DMS 273 (cell line): ENCODE measurements around the gene NCAM2.

Source experiments
- DNase-seq: peaks from one replicate; lab custom pipeline; 2025; ENCODE audit not compliant: unreplicated experiment; lab: John Stamatoyannopoulos, UW

Gene NCAM2

DNA sequence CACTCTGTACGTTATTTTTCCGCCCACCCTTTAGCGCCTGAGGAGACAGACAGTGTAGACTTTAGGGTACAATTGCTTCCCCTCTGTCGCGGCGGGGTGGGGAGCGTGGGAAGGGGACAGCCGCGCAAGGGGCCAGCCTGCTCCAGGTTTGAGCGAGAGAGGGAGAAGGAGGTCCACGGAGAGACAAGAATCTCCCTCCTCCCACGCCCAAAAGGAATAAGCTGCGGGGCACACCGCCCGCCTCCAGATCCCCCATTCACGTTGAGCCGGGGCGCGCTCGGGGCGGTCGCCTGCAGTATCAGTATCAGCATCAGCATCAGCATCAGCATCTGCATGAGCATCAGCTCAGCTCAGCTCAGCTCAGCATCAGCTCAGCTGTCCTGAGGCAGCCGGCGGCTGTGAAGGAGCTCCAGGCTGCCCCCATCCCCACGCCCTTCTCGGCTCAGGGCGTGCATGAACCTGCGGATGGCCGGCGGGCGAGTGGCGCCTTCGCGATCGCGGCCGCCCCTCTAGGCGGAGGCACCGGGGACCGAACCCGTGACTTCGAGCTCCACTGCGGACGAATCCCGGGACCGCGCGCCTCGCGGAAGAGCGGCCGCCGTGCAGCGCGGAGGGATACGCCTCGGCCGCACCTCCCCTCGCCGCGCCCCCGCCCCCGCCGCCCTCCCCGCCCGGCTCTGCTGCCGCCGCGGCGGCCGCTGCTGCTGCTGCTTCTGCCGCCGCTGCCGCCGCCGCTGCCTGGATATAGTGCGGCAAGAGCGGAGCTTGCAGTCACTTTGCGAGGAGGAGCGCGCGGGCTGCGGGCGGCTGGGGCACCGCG, at the start of gene NCAM2:
Gene NCAM2 (plus strand): TSS at position 774 of the 820 bp plus-strand sequence.
- peak; percentile 85 for DNase-seq

DNA sequence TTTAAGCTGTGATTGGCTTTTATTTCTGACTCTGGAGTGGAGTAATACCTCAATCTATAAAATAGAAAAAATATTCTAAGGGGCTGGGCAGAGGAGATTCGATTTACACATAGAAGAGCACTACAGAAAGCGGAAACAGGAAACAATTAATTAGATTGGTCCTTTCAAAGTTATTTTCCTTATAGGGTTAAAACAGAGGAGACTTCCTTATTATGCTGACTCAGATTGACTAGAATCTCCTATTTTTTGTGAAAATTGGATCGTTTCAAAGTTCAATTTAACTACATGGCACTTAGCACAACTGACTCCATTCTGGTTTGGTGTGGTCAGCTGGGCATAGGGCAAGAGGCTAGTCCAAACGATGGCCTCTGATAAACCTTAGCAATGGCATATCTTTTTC, 48.3 kb upstream of the NCAM2 start:
- DNase-seq, result no peak

DNA sequence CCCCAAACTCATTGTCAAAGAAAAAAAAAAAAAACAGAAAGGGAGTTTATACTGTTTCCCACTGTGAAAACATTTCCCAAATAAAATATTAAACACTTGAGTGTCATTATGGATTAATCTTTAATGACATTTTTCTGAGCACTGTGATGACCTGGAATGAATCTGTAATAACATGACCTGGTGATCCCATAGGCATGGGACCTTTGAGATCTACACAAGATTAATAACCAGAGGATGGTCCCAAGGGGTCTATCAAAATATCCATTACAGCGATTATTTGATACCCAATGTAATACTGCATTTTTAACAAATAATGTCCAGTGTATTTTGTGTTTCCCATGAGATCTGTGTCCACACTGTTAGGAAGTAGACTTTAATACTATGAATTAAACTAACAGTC, 32.4 kb upstream of the NCAM2 start:
- DNase-seq, result no peak

DNA sequence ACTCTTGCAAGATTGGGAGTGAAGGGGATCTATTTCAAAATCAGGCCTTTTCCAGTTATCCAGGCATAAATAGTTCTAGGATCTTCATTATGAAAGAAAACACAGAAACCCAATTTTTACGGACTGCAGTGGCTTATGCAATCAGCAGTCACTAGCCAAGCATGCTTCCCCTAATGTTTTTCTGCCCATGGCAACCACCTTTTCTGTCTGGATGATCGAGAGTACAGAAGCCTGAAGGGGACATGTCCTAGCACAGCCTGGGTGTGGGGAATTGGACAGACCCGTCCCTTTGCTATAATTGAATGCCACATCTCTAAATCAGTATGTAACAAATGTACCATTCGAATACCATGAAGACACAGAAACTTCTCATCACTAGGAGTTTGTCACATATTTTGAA, 29.8 kb upstream of the NCAM2 start:
- DNase-seq, result no peak

DNA sequence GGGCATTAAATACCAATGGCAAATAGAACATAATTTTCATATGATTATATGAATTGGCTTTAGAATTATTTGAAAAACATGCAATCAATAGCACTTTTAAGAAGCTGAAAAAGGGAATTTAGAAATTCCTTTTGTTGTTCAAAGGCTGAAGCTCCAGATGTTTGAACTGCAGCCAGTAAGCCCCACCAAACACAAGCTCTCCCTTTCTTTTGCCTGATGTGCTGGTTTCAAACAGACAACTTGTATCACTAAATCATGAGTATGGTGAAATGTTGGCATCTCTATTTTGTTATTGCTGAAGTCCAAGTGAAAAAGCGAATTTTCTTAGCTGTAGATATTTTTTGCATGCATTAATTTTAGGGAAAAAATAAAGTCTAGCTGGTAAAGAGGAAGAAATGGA, 27.5 kb upstream of the NCAM2 start:
- DNase-seq, result no peak

DNA sequence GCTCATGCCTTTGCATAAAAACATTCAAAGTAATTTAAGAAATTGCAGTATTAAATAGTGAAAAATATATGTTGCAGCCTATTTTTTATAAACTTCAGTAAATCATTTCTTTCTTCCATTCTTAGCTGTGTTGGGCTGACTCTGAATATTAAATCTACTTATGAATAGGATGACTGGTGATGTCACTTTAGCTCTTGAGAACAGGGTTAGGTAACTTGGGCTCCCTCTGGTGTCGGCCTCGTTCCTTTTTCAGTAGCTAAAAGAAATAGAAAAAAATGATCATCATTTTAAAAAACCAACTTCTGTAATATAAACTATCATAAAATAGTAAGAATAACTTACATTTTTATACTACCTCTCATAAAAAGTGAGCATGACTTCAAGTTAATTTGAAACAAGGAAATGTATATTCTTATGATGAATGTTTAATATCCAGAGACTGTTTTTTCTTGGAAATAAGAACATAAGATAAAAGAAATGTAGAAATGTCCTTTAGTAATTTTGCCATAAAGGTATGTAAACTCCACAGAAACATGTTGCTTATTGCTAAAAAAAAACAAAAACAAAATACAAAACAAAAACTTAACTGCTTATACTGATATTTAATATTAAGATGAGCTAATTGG, 26.8 kb upstream of the NCAM2 start:
- DNase-seq, result peak; percentile 69

DNA sequence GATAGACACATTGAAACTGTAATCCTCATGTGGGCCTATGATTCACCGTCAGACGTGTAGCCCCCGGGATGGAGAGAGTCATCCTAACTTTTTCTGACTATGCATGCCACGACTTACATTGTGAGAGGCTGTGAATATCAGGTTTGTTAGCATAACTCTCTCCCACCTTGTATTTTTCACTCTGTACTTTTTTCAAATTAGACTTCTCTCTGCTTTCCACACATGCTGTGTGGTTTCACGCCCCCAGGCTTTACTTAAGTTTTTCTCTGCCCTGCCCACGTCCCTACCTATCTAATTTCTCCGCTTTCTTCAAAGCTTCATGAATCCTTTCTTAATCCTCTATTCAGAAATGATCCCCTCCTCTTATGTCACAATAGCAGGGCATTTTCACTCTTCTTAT, 3.4 kb upstream of the NCAM2 start:
- no peak for DNase-seq

DNA sequence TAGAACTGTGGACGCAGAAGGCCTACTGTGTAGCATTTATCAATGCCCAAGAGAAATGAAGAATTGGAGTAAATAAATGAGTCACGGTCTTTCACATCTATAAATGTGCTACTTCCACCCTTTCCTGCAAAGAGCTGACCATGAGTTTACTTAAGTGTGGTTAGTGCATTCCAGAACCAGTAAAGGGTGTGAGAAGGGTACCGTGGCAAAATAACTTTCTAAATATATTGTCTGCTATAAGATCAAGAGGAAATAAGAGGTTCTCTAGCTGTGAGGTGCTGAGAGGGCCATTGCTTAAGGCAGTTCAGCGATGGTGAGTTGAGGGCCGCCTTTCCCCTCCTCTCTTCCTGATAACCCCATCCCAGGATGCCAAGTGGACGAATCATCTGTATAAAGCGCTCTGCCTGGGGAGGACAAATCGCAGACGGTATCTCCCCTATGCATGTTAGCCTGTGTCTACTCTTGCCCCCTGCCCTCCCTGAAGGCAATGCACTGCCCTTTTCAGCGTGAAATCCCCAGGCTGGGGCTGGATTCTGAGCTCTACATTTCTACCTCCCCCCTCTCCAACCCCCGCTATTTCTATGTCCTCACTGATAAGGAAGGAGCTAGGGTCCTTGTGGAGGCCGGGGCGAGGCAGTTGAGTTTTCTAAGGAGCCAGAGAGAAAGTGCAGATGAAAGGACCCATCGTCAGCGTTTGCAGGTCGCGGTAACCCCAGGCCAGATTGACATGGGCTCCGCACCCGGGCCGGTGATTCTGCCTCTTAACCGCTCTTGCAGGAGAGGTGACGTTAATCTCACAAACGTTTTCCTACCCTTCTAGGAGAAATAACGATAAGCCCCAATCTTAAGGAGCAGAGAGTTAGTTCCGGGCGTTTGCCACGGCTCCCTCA, 1.5 kb upstream of the NCAM2 start:
- DNase-seq, result no peak

DNA sequence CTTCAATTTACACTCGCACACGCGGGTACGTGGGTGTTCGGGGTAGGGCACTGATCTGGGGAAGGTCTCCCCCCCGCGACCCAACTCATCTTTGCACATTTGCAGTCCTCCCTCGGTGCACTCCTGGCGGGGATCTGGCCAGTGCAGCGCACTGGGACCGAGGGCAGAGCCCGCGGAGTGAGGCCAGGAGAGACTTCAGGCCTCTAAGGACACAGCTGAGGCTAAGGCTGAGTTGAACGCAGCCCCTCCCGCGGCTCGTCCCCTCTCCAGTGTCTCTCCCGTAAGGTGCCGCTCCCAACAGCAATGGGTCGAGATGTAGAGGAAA, 936 bp upstream of the NCAM2 start:
- DNase-seq, result no peak

DNA sequence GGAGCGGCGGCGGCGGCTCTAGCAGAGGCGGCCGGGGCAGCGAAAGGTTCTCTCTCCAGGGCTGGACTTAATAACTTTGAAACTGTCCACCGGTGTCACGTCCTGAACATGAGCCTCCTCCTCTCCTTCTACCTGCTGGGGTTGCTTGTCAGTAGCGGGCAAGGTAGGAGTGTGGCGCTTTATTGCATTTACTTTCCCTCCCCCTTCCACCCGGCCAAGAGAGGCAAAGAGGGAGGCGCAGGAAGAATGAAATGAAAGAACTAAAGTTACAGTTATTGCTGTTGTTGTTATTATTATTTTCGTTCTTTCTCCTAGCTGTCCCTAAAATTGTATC, 214 bp downstream of the NCAM2 start:
- no peak for DNase-seq

DNA sequence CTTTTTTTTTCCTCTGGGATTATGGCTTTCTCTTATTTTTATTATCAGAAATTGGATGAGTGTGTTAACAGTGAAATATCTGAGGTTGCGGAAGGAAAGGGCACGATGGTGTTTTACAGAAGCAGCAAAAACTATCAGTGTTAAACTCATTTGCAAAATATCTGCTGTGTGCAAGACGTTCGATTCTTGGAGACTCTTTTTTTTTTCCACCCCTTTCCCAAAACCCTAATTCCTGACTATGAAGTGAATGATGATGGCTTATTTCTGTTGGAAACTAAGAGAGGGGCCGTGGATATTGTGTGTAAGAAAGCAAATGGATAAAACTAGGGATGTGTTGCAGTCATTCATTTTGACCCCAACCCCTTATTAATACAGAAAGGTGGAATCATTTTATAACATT, 677 bp downstream of the NCAM2 start:
- DNase-seq, result peak; percentile 8

DNA sequence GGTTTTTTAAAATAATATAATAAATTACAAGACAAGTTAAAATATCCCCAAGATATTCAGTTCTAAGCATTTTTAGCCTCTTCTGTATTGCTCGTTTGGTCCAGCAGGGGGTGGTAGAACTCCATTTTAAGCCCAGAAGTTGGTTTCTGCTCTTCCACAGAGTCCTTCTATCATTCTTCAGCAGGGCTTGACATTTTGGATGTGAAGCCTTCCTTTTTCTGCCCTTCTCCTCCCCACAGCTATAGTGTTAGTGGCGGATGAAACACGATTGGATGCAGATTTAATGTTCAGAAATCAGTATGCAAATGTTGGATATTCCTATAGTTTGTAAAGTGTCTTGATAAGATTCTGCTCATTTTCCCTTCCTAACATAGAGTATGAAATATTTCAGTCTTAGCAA, 1.4 kb downstream of the NCAM2 start:
- DNase-seq, result peak; percentile 66

DNA sequence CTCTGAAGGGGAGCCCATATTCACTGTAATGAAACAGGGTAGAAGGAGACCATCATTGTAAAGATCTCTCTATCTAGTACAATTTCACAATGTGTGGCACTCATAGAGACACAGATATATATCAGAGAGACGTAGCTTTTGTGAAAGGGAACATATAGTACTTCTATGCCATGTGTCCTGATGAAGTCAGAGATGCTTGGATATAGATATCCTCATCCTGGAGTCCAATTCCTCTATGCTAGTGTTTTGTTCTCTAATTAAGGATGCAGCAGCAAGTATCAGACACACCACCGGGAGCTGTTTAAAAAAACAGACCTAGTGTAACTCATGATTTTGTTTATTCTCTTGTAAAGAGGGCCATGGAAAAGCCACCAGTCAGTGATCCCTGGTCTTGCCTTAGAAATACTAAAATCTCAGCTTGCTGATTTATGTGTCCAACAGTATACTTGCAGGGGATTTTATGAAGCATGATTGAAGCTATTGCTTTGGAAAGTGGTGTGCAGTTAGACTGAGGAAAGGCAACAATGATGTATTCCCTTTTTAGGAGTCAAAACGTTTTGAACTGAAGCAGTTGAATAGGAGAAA, 2.5 kb downstream of the NCAM2 start:
- DNase-seq, result no peak

DNA sequence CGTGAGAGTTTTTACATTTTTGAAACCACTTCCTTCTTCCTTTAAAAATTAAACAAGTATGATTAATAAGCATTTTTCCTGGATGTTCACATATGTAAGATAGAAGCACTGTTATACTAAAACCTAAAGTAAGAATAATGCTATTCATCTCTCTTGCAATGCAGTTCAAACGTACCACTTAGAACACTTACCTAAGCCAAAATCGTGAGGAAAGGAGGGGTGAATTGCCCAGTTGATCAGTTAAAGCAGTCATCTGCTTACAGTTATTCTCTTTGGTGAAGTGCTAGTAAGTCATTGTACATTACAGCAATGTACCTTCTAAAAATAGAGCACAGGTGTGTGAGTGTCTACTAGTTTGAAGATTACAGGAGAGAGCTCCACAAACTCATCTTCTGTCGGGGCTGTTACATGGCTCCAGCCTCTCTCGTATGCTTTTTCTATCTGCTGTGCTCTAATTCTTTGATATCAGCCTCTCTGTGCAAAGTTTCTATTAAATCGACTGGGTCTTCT, 3.4 kb downstream of the NCAM2 start:
- DNase-seq, result no peak

DNA sequence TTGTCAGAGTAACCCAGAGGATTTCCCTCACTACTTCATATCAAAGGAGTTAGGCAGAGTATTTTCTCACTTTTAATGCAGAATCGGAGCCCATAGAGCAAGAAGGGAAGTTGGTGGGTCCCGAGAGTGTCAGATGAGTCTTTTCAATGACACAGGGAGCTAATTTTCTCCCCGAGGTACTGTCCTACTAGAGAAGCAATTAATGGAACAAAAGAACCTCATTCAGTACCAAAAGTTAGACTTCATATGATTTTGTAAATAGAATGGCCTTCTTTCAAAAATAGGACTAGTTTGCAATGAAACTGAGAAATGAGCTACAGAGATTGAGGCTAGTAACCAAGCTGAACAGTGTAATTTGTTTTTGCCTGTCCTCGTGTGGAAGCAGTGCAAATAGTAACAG, 3.9 kb downstream of the NCAM2 start:
- no peak for DNase-seq

DNA sequence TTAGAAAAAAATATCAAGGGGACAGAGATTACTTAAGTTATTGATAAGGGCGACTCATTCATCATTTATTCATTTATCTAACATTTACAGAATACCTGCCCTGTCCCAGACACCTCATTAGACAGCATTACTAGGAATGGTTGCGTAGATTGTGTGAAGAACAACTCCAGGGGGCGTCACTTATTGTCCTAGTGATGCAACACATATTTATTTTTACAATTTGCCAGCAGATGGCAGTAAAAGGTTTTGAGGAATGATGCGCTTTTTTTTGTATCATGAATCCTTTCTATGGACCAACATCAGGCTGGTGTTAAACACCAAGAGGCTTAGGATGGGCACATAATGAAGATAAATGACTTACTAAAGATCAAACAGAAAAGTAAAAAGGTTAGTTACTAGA, 5.5 kb downstream of the NCAM2 start:
- DNase-seq, result peak; percentile 72

DNA sequence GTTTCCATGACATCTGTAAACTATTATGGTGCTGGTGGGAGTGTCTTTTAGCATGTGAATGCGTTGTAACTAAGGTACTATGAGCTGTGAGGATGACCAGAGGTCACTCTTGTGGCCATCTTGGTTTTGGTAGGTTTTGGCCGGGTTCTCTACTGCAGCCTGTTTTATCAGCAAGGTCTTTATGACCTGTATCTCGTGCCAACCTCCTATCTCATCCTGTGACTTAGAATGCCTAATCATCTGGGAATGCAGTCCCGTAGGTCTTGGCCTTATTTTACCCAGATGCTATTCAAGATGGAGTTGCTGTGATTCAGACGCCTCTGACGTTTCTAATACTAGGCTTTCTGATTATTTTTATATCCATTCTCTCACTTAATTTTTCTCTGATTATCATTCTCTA, 9.4 kb downstream of the NCAM2 start:
- no peak for DNase-seq

DNA sequence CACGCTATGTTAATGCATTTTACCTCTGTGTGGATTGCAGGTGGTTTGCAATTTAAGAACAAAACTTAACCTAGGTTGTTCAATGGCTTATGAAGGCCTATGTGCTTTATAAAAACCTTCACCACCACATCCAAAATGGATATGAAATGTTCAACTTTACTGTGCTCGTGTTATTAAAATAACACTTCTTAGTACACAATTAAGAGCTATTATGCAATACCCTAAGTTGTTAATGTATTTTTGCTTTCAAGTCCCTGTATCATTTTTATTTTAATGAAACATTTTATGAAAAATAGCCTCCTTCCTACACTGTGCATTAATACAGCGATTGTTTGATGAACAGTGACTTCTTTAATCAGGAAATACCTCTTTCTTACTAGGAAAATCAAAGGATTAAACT, 12.0 kb downstream of the NCAM2 start:
- no peak for DNase-seq

DNA sequence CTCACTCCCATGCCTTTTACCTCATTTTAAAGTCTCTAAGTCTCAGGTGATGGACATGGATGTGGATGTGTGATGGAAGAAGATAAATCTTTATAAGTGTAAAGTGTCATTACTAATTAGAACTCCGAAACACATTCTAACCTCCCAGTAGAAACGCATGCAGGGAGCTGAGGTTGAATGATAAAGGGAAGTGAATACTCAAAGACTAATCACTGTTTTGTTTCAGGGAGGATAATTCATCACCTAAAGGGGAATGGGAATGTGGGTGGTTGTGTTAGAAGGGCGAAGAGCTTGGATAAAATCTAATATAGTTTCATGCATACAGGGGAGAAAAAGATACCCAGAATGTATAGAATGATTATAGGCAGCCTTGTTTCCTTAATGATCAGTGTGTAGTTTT, 12.5 kb downstream of the NCAM2 start:
- DNase-seq, result no peak

DNA sequence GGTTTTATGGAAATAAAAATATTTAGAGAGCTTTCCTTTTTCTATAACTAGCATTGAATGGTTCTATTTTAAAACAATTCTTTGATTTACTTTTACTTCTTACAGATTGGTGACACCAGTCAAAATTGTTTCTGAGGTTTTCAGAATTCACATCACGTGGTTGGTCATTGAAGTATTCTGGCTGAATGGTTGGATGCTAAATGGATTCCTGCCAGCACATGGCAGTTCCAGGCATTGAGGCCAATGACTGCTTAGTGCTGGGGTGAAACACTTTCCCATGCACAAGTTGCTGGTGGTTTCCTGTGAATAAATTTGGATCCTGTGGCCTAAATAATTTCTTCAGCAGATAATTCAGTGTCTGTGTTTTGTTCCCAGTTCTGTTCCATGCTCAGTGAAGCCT, 20.6 kb downstream of the NCAM2 start:
- DNase-seq, result no peak

DNA sequence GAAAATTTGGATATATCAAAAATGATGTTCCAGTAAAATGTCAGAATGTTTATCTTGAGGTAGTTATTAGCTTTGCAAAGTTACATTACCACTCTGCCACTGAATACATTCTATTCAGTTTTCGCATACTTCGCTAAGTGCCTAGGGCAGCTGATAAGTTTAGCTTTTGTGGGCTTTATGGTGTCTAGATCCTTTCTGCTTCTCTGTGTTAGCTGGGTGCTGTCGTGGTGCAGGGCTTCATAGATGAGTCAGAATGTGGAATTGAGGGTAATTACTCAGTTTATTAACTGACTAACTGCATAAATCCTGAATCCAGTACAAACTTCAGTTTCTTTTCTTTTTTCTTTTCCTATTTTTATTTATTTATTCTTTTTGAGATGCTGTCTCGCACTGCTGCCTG, 21.5 kb downstream of the NCAM2 start:
- no peak for DNase-seq

DNA sequence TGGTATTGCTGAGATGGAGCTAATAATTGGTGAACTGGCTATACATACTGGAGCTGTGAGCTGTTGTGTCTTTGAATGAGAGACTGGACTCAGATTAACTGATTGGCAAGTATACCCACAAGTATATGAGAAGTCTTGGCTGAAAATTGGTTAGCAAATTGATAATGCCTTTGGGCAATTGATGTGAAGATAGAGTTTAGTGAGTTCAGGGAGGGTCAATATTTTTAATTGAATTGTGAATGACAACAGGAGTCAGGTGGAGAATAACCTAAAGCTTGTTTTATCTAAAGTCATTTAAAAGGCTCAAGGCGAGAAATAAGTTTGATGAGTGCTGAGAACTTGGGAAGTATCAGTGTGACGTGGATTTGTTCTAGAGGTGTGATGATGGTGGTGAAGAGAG, 27.5 kb downstream of the NCAM2 start:
- DNase-seq, result no peak
